Measurements from ENCODE around the gene LRIF1. TPM values are rescaled to one million over a fixed set of nuclear protein-coding genes. Genes with fewer than 3 reads are reported as not detected.

LRIF1 gene
- total RNA-seq, 2 donors from 2014 or later = 13.7 to 20.1 TPM

- Histone ChIP-seq H3K4me1 (ENCODE audit: control insufficient read depth, insufficient read depth, low read length) (peaks cover 6% of the 10 kb centered on the region), H3K27me3 (ENCODE audit: control insufficient read depth, insufficient read depth, low read length, poor library complexity, severe bottlenecking) (no peaks in the 10 kb centered on the region), H3K4me3 (ENCODE audit: low read length) (no peak overlapping the region), H3K27ac (ENCODE audit: low read depth, low read length) (no peak overlapping the region), H3K36me3 (ENCODE audit: control insufficient read depth, insufficient read depth, low read length) (no peaks in the 10 kb centered on the region), H3K9ac (ENCODE audit: extremely low read depth, low read length, poor library complexity, severe bottlenecking) (no peak overlapping the region), H3K9me3 (ENCODE audit: control insufficient read depth, low read length) (no peaks in the 10 kb centered on the region)
- Mint-ChIP-seq H3K27ac (no peak overlapping the region), H3K36me3 (ENCODE audit: low read depth) (no peaks in the 10 kb centered on the region), H3K4me1 (peaks cover 1% of the 10 kb centered on the region), H3K9me3 (no peaks in the 10 kb centered on the region), H3K27me3 (ENCODE audit: insufficient read depth) (no peaks in the 10 kb centered on the region), H3K4me3 (no peak overlapping the region)
- DNase-seq = no peak
- TF ChIP-seq CTCF (conservative IDR thresholded peaks at IDR 0.05) = no peak
- WGBS, 2 experiments (ENCODE audit: insufficient coverage in 1 of 2, insufficient read length in 1 of 2) = 77 to 100% methylated on average over 2 of the region's 2 CpGs
Measured at GRCh38 chr1:110897681-110898080, 66.0 kb downstream of the LRIF1 start.

Other genes with a start within 250 kb of the LRIF1 start
- not detected for gene CD53, start 90.8 kb downstream of the LRIF1 start, total RNA-seq
- 10 to 100 TPM; 49.7 to 64.9 TPM for gene DRAM2, start 176.2 kb upstream of the LRIF1 start, total RNA-seq
- 10 to 100 TPM; 28.0 to 33.3 TPM for gene CEPT1, start 176.3 kb upstream of the LRIF1 start, total RNA-seq
- gene DENND2D, start 236.7 kb upstream of the LRIF1 start, total RNA-seq = 1 to 10 TPM in 1 of 2 donors, under 1 TPM in 1; 0.89 to 2.6 TPM